Natural killer cell (primary cell): ENCODE results near the gene EPB41L3. TPM values are rescaled to one million over a fixed set of nuclear protein-coding genes. Genes with fewer than 3 reads are reported as not detected.

Experiments
- ATAC-seq, 3 donors: fragments of 150-1000 bp in 2 of 3; fragments of 200-7000 bp in 1 of 3; cut with Tn5 transposase; 1 replicate in 1 of 3; 2 replicates in 2 of 3; pipeline ENCODE4 v1.10.0; 2021; ENCODE audit warnings: mild to moderate bottlenecking in 2 of 3, moderate library complexity in 2 of 3
- DNase-seq, 2 donors: peaks; one replicate each; pipeline versions ENCODE4 v3.0.0 to v3.0.0-alpha.2; 2013 to 2021; ENCODE audit warnings: mixed read lengths in 1 of 2
- H3K27ac ChIP-seq: one replicate; pipeline ENCODE4 v1.5.1; 2013; ENCODE audit warnings: mild to moderate bottlenecking, low read length
- H3K27me3 ChIP-seq: one replicate; pipeline ENCODE4 v1.6.1; 2013; ENCODE audit warnings: low read length; ENCODE audit not compliant: control insufficient read depth, insufficient read depth
- H3K36me3 ChIP-seq: one replicate; pipeline ENCODE4 v1.6.1; 2013; ENCODE audit warnings: low read length; ENCODE audit not compliant: control insufficient read depth, insufficient read depth
- H3K4me1 ChIP-seq: one replicate; pipeline ENCODE4 v1.6.1; 2013; ENCODE audit warnings: low read length; ENCODE audit not compliant: control insufficient read depth, insufficient read depth
- H3K4me3 ChIP-seq: one replicate; pipeline ENCODE4 v1.5.1; 2013; ENCODE audit warnings: low read length
- H3K9me3 ChIP-seq: one replicate; pipeline ENCODE4 v1.6.1; 2013; ENCODE audit warnings: low read length; ENCODE audit not compliant: control insufficient read depth, insufficient read depth
- H3K27ac Mint-ChIP-seq, 2 donors: one replicate each; pipeline ENCODE4 v1.8.0; 2022; ENCODE audit warnings: mild to moderate bottlenecking in 2 of 2, mixed read lengths in 2 of 2, moderate library complexity in 1 of 2
- H3K27me3 Mint-ChIP-seq, 2 donors: one replicate each; pipeline ENCODE4 v1.8.0; 2022; ENCODE audit warnings: low read depth in 2 of 2, mixed read lengths in 2 of 2
- H3K36me3 Mint-ChIP-seq: one replicate; pipeline ENCODE4 v1.8.0; 2022; ENCODE audit warnings: mixed read lengths
- H3K4me1 Mint-ChIP-seq, 2 donors: one replicate each; pipeline ENCODE4 v1.8.0; 2022; ENCODE audit warnings: mixed read lengths in 2 of 2
- H3K4me3 Mint-ChIP-seq: one replicate; pipeline ENCODE4 v1.8.0; 2022; ENCODE audit warnings: mild to moderate bottlenecking, moderate library complexity, mixed read lengths
- H3K9me3 Mint-ChIP-seq, 2 donors: one replicate each; pipeline ENCODE4 v1.8.0; 2022; ENCODE audit warnings: mixed read lengths in 2 of 2
- CTCF ChIP-seq: fragments of 200-600 bp; IDR thresholded peaks from one replicate; pipeline ENCODE4 v1.8.0; 2022; ENCODE audit warnings: antibody characterized with exemption
- WGBS: methylation state at CpG from one replicate; pipeline ENCODE4 v1.1.7; 2013; ENCODE audit warnings: missing lambda C conversion rate; ENCODE audit not compliant: insufficient coverage; 5-methylcytosine and 5-hydroxymethylcytosine counted together
- intact Hi-C: fragments of 100-400 bp; cut with micrococcal nuclease; formaldehyde crosslinking; loops from one replicate; pipeline ENCODE4 v1.14.2; 2022
- total RNA-seq, 4 donors: library from RNA; stranded (reverse); fragments of 120-200 nt in 1 of 4; gene quantifications; one replicate each; pipeline versions ENCODE4 v1.2.3 to v1.2.4, GENCODE V29; 2013 to 2022

Gene EPB41L3
- total RNA-seq, 3 donors from 2014 or later (not counting 1 experiment from before 2014, with no cell fraction given), result 3.3 to 6.0 (median 4.4) TPM

GRCh38 chr18:5410582-5410981 is 133.2 kb downstream of the EPB41L3 start:
- H3K9me3 Mint-ChIP-seq, result no peaks in the 10 kb centered on the region
- Histone ChIP-seq H3K27ac (no peak overlapping the region), H3K36me3 (no peaks in the 10 kb centered on the region), H3K9me3 (no peaks in the 10 kb centered on the region), H3K4me1 (no peaks in the 10 kb centered on the region), H3K27me3 (no peaks in the 10 kb centered on the region), H3K4me3 (no peak overlapping the region)
- 92% methylated on average over 7 of the region's 7 CpGs for WGBS
- no peak overlapping the region for H3K4me3 Mint-ChIP-seq
- no peak overlapping the region for H3K27ac Mint-ChIP-seq
- H3K27me3 Mint-ChIP-seq, result peaks cover 4 to 7% of the 10 kb centered on the region in 2 donors
- no peak for DNase-seq
- H3K4me1 Mint-ChIP-seq, result no peaks in the 10 kb centered on the region
- intact Hi-C loops, result no loop called here
- no peaks in the 10 kb centered on the region for H3K36me3 Mint-ChIP-seq
- no peak for ATAC-seq
- TF ChIP-seq CTCF, result no peak

GRCh38 chr18:5398269-5398668 is 145.5 kb downstream of the EPB41L3 start:
- Histone ChIP-seq H3K4me3 (no peak overlapping the region), H3K27me3 (no peaks in the 10 kb centered on the region), H3K27ac (no peak overlapping the region), H3K9me3 (no peaks in the 10 kb centered on the region), H3K36me3 (no peaks in the 10 kb centered on the region), H3K4me1 (no peaks in the 10 kb centered on the region)
- intact Hi-C loops, result no loop called here
- peaks cover 0 to 9% of the 10 kb centered on the region in 2 donors for H3K27me3 Mint-ChIP-seq
- DNase-seq (no peak), ATAC-seq (no peak)
- no peaks in the 10 kb centered on the region for H3K36me3 Mint-ChIP-seq
- no peak overlapping the region for H3K27ac Mint-ChIP-seq
- no peak for TF ChIP-seq CTCF
- no peaks in the 10 kb centered on the region for H3K4me1 Mint-ChIP-seq
- H3K4me3 Mint-ChIP-seq, result no peak overlapping the region
- no peaks in the 10 kb centered on the region for H3K9me3 Mint-ChIP-seq
- 90% methylated on average over 6 of the region's 8 CpGs for WGBS

DNA sequence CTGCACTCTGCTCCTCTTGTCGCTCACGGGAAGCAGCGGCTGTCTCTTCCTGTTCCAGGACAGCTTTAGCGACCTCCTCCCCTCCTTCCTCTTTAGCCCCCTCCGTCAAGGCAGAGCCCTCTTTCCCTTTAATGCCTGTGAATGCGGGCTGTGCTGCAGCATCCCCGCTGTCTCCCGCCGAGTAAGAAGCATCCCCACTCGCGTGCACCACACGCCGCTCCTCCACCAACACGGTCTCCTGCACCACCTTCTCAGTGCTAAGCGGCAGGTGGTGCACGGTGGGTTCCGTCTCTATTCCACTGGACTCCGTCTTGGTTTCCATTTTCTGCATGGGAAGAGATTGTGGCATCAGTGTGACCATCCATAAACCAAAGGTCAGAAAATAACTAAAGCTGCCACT is 146.7 kb downstream of the EPB41L3 start:
- H3K4me3 ChIP-seq, result no peak overlapping the region
- H3K36me3 ChIP-seq, result no peaks in the 10 kb centered on the region
- intact Hi-C loops, result no loop called here
- Mint-ChIP-seq H3K9me3 (no peaks in the 10 kb centered on the region), H3K36me3 (no peaks in the 10 kb centered on the region), H3K4me3 (no peak overlapping the region), H3K27ac (no peak overlapping the region), H3K27me3 (peaks cover 0 to 9% of the 10 kb centered on the region in 2 donors), H3K4me1 (no peaks in the 10 kb centered on the region)
- TF ChIP-seq CTCF, result no peak
- H3K27ac ChIP-seq, result no peak overlapping the region
- H3K27me3 ChIP-seq, result no peaks in the 10 kb centered on the region
- no peaks in the 10 kb centered on the region for H3K9me3 ChIP-seq
- DNase-seq (no peak), ATAC-seq (no peak)
- 95% methylated on average over 18 of the region's 18 CpGs for WGBS
- H3K4me1 ChIP-seq, result no peaks in the 10 kb centered on the region

- no peaks in the 10 kb centered on the region for H3K4me1 ChIP-seq
- Mint-ChIP-seq H3K27me3 (peaks cover 0 to 9% of the 10 kb centered on the region in 2 donors), H3K36me3 (no peaks in the 10 kb centered on the region), H3K4me1 (no peaks in the 10 kb centered on the region), H3K4me3 (no peak overlapping the region), H3K9me3 (no peaks in the 10 kb centered on the region), H3K27ac (no peak overlapping the region)
- H3K27ac ChIP-seq, result no peak overlapping the region
- no peak for DNase-seq
- ATAC-seq, result no peak
- H3K27me3 ChIP-seq, result no peaks in the 10 kb centered on the region
- H3K9me3 ChIP-seq, result no peaks in the 10 kb centered on the region
- no peak for TF ChIP-seq CTCF
- H3K4me3 ChIP-seq, result no peak overlapping the region
- 87% methylated on average over 6 of the region's 6 CpGs for WGBS
- intact Hi-C loops, result no loop called here
- no peaks in the 10 kb centered on the region for H3K36me3 ChIP-seq
Observed at GRCh38 chr18:5395860-5396448, 147.8 kb downstream of the EPB41L3 start.
